ENCODE results near the gene ATP7B. TPM values are rescaled to one million over a fixed set of nuclear protein-coding genes. Genes with fewer than 3 reads are reported as not detected.
"Not testable (repeated sequence)": the region's sequence is repeated elsewhere in the genome, so short reads cannot be mapped to it uniquely, and the experiment has no call there.

ATP7B gene
- total RNA-seq, 1 donor from 2014 or later: 5.5 TPM

- no peak for DNase-seq
Observed at GRCh38 chr13:52006523-52007245, 4.6 kb downstream of the ATP7B start.

GRCh38 chr13:52005841-52006522, 5.3 kb downstream of the ATP7B start:
- no peak for DNase-seq

GRCh38 chr13:52004511-52005170, 6.6 kb downstream of the ATP7B start:
- DNase-seq: no peak

- DNase-seq: peak; percentile 29
Observed at GRCh38 chr13:52003541-52003940, 7.7 kb downstream of the ATP7B start.

- DNase-seq: no peak
Observed at GRCh38 chr13:52002361-52002760, 8.9 kb downstream of the ATP7B start.

- DNase-seq: peak; percentile 34
Observed at GRCh38 chr13:52001120-52001731, 10.0 kb downstream of the ATP7B start.

- DNase-seq: no peak
Observed at GRCh38 chr13:51999921-52000320, 11.3 kb downstream of the ATP7B start.

- DNase-seq: peak; percentile 27
Observed at GRCh38 chr13:51999510-51999911, 11.7 kb downstream of the ATP7B start.

- DNase-seq: no peak
Observed at GRCh38 chr13:51998723-51999509, 12.3 kb downstream of the ATP7B start.

- peak; percentile 31 for DNase-seq
Observed at GRCh38 chr13:51997641-51998330, 13.5 kb downstream of the ATP7B start.

GRCh38 chr13:51997186-51997585, 14.1 kb downstream of the ATP7B start:
- no peak for DNase-seq

GRCh38 chr13:51996641-51997040, 14.6 kb downstream of the ATP7B start:
- DNase-seq: no peak

- no peak for DNase-seq
Observed at GRCh38 chr13:51995677-51996551, 15.3 kb downstream of the ATP7B start.

- no peak for DNase-seq
Observed at GRCh38 chr13:51993713-51994112, 17.5 kb downstream of the ATP7B start.

- DNase-seq: no peak
Observed at GRCh38 chr13:51988988-51989618, 22.1 kb downstream of the ATP7B start.

- not testable (repeated sequence) for DNase-seq
Observed at GRCh38 chr13:51984904-51985303, 26.3 kb downstream of the ATP7B start.

GRCh38 chr13:51983292-51983691, 28.0 kb downstream of the ATP7B start:
- DNase-seq: not testable (repeated sequence)

- no peak for DNase-seq
Observed at GRCh38 chr13:51981355-51981754, 29.9 kb downstream of the ATP7B start.

- DNase-seq: no peak
Observed at GRCh38 chr13:51980908-51981307, 30.3 kb downstream of the ATP7B start.
